ENCODE data around the gene MMS22L. TPM values are rescaled to one million over a fixed set of nuclear protein-coding genes. Genes with fewer than 3 reads are reported as not detected.

MMS22L gene
- polyA plus RNA-seq, 3 donors = 1.1 to 1.6 (median 1.5) TPM

GRCh38 chr6:97262676-97263075, 20.3 kb downstream of the MMS22L start:
- 68 to 87% (median 74%) methylated on average over 2 of the region's 2 CpGs for WGBS, 3 donors

DNA sequence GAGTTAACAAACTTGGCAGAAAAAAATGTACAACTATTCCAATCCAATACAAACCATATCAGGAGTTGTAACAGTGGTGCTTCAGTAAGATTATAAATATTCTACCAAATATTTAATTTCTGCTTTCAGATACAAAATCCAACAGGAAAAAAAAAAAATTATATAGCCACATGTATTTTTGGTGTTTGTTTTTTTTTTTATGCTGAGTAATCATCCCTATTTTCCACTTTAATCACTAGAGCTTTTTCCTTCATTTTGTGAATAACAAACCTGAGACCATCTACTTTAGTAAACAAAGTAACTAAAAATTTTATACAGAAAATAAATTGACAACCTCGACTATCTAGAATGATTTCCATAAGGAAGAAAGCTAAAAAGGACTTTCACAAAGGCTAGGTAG, 36.2 kb downstream of the MMS22L start:
- H3K27ac ChIP-seq (ENCODE audit: low read depth, low read length) = no peak overlapping the region
- WGBS, 3 donors = 84 to 97% (median 92%) methylated on average over 1 of the region's 1 CpG

More at GRCh38 chr6:97262676-97263075, 20.3 kb downstream of the MMS22L start:
- no peak overlapping the region for H3K27ac ChIP-seq (ENCODE audit: low read depth, low read length)

- no peak overlapping the region for H3K27ac ChIP-seq (ENCODE audit: low read depth, low read length)
- WGBS, 3 donors = 97 to 100% (median 100%) methylated on average over 2 of the region's 2 CpGs
Observed at GRCh38 chr6:97240222-97240621, 42.8 kb downstream of the MMS22L start.

DNA sequence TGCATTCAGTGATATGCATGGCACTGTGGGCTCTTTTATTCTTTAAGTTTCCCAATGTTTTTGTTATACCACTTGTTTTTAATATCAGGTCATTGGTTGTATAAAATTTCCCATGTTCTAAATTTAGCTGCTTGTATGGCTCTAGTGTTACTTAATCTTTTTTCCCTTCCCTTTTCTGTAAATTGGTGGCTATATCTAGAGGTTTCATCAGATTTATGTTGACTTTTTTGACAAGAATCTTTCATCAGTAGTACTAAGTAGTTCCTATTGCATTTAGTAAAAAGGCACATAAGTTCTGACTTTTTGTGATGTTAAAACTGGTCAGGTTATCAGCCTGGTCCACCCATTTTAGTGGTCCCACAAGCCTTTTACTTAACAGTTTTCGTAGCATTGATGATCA, 51.1 kb downstream of the MMS22L start:
- no peak overlapping the region for H3K27ac ChIP-seq (ENCODE audit: low read depth, low read length)
- WGBS, 3 donors = 94 to 99% (median 96%) methylated on average over 1 of the region's 1 CpG

DNA sequence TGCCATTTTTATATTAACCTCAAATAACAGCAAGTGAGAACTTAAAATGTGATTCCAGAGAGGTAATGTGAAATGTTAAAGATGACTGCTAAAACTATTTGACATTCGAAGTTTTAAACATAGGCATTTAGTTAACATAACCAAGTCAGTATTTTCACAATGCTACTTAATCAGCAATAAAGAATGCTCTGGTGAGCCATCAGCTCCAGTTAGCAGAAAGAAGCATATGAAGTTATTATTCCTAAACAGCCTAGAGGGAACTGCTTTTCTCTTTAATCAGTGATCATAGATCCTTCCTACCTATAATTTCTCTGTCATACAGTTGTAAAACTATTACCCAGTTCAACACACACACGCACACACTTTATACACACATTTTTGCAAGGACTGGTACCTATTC, 60.1 kb downstream of the MMS22L start:
- 93 to 96% (median 95%) methylated on average over 2 of the region's 2 CpGs for WGBS, 3 donors
- H3K27ac ChIP-seq (ENCODE audit: low read depth, low read length) = no peak overlapping the region

DNA sequence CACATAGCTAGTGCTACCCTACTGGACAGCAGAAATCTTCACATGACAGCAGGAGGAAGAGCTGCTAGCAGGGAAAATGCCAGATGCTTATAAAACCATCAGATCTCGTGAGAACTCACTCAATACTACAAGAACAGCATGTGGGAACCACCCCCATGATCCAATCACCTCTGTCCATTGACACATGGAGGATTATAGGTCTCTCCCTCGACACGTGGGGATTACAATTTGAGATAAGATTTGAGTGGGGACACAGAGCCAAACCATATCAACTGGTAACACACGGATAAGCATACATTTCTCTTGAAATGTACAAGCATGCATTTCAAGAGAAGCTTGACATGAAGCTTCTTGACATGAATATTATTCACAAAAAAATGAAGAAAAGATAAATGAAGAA, 64.1 kb downstream of the MMS22L start:
- H3K27ac ChIP-seq (ENCODE audit: low read depth, low read length) = no peak overlapping the region
- 74 to 94% (median 93%) methylated on average over 4 of the region's 4 CpGs for WGBS, 3 donors

DNA sequence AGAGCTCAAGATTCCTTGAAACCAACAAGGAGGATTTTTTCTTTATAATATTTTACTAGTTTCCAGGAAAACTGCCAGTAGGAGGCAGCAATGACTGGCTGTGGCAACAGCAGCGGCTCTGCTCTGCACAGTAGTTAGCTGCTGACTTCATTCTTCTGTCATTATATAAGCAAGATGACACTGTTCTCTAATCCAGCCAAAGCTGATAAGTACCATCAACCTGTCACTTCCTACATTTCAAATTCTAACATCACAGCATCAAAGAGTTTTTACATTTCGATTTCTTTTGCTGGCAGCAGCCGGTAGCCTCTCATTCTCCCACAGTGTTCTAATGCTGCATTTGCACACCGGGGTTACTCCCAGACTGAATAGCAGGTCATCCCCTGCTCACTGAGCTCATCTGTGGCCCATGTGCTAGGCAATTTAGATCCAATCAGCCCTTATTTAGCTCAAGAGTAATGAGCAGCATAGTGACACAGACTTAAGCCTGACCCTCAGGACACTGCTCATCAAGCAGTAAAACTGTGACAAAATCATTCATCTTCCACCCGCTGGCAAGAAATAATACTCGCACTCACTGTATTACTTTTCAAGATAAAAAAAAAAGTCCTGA, 67.8 kb downstream of the MMS22L start:
- 69 to 77% (median 70%) methylated on average over 6 of the region's 6 CpGs for WGBS, 3 donors

GRCh38 chr6:97214671-97215070, 68.3 kb downstream of the MMS22L start:
- no peak overlapping the region for H3K27ac ChIP-seq (ENCODE audit: low read depth, low read length)
- 35 to 60% (median 58%) methylated on average over 2 of the region's 2 CpGs for WGBS, 3 donors

More for the DNA sequence above, 67.8 kb downstream of the MMS22L start:
- H3K27ac ChIP-seq (ENCODE audit: low read depth, low read length) = no peak overlapping the region

GRCh38 chr6:97207383-97207782, 75.6 kb downstream of the MMS22L start:
- no peak overlapping the region for H3K27ac ChIP-seq (ENCODE audit: low read depth, low read length)

- H3K27ac ChIP-seq (ENCODE audit: low read depth, low read length) = no peak overlapping the region
Observed at GRCh38 chr6:97205966-97206365, 77.0 kb downstream of the MMS22L start.

DNA sequence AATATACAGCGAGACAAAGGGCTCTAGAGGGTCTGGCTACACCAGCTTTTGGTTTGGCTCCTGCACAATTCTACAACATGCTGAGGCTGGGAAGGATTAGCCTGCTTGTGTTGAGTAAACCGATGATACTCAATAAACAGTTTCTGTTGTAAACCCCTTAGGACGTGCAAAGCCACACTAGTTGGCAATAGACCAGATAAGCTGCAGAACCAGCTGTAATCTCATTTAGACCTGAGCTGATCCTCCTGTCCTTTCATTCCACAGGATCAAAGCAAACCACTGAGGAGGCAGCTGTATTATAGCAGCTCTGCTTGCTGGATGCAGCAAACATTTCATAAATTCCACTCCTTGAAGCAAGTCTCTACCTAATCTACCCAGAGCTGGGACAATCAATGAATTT, 79.7 kb downstream of the MMS22L start:
- no peak overlapping the region for H3K27ac ChIP-seq (ENCODE audit: low read depth, low read length)
- 59 to 75% (median 63%) methylated on average over 3 of the region's 3 CpGs for WGBS, 3 donors

GRCh38 chr6:97198046-97198565, 84.9 kb downstream of the MMS22L start:
- WGBS, 3 donors = 84 to 92% (median 85%) methylated on average over 3 of the region's 3 CpGs
- no peak overlapping the region for H3K27ac ChIP-seq (ENCODE audit: low read depth, low read length)

GRCh38 chr6:97195117-97195516, 87.9 kb downstream of the MMS22L start:
- H3K27ac ChIP-seq (ENCODE audit: low read depth, low read length) = no peak overlapping the region
- WGBS, 3 donors = 74 to 92% (median 80%) methylated on average over 1 of the region's 1 CpG

- 63 to 82% (median 77%) methylated on average over 1 of the region's 1 CpG for WGBS, 3 donors
- H3K27ac ChIP-seq (ENCODE audit: low read depth, low read length) = no peak overlapping the region
Observed at GRCh38 chr6:97189767-97190166, 93.2 kb downstream of the MMS22L start.

DNA sequence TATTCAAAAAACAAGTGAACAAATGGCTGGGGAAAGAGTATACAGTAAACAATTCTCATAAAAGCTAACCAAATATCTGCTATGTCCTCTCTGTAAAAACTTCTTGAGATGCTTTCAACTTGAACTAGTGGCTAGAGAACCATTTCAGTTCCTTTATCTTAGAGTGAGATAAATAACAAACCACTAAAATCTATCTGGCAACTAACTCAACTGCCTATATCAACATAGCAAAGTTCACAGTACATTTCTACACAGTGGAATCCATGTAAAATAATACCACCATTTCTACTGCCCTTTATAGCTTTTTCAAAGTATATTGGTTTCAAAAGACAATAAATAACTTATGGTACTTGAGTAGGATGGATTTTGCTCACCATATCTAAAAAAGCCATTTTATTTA, 95.1 kb downstream of the MMS22L start:
- H3K27ac ChIP-seq (ENCODE audit: low read depth, low read length) = no peak overlapping the region

- WGBS, 3 donors = 16 to 30% (median 28%) methylated on average over 3 of the region's 3 CpGs
Observed at GRCh38 chr6:97186416-97186999, 96.5 kb downstream of the MMS22L start.

DNA sequence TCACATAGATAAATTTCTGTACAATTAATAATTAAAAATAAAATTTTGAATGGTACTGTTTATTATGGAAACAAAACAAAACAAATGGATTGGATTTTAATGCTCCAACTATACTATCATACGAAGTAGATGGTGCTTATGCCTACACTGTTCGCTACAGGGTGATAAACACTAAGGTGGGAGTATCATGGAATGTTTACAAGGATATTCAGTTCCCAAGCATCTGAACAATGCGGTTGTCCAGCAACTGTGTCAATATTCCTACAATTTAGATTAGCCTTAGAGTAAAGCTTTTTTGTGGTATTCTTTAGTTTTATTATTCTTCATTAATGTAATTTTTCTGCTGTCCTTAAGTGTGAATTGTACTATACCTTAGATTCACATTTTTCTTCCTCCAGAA, 105.1 kb downstream of the MMS22L start:
- WGBS, 3 donors = 89 to 99% (median 90%) methylated on average over 3 of the region's 3 CpGs
- H3K27ac ChIP-seq (ENCODE audit: low read depth, low read length) = no peak overlapping the region

More at GRCh38 chr6:97186416-97186999, 96.5 kb downstream of the MMS22L start:
- no peak overlapping the region for H3K27ac ChIP-seq (ENCODE audit: low read depth, low read length)

DNA sequence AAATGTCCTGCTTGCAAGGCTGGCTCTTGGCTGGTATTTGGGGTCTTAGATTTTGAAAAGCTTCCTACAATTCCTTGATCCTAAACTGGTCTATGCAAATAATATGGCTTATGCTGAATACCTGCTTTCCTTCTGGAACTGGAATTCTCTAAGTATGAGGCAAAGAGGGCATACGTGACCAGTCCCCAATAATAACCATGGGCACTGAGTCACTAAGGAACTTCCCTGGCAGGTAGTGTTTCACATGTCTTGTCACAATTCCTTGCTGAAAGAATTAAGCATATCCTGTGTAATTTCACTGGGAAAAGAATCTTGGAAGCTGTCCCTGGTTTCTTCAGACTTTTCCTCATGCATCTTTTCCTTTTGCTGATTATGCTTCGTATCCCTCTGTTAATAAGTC, 106.5 kb downstream of the MMS22L start:
- H3K27ac ChIP-seq (ENCODE audit: low read depth, low read length) = no peak overlapping the region
- 81 to 87% (median 85%) methylated on average over 2 of the region's 2 CpGs for WGBS, 3 donors

DNA sequence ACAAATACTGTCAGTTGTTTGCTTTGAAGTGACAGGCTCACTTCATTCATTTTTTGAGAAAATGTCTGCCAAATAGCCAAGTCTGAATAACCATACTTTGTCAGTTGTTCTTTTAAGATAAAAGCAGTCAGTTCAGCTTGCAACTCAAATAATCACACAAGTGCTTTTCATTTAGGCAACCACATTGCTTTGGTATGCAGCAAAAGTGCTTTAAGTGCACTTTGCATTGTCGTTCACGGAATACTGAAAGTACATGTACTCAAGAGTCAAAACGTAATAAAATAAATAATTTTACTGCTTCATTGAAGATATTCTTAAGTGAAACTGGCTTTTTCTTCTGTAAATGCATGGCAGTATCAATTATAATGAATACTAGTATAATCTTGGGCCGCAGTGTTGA, 107.2 kb downstream of the MMS22L start:
- 83 to 92% (median 89%) methylated on average over 4 of the region's 4 CpGs for WGBS, 3 donors
- no peak overlapping the region for H3K27ac ChIP-seq (ENCODE audit: low read depth, low read length)

GRCh38 chr6:97174471-97174870, 108.5 kb downstream of the MMS22L start:
- H3K27ac ChIP-seq (ENCODE audit: low read depth, low read length) = no peak overlapping the region
- 97 to 100% (median 98%) methylated on average over 2 of the region's 2 CpGs for WGBS, 3 donors

Measured in adipose tissue (tissue), 3 donors.